HG03135 (cell line): Measurements from ENCODE around the gene SPDYE3.
A peak's percentile ranks its signal among the peaks of the same experiment; 100 is the strongest.
"Not testable (repeated sequence)": the region's sequence is repeated elsewhere in the genome, so short reads cannot be mapped to it uniquely, and the experiment has no call there.

Experiments
- ATAC-seq: cut with Tn5 transposase; IDR thresholded peaks from one replicate; pipeline ENCODE4 v1.9.1; 2021; ENCODE audit warnings: mild to moderate bottlenecking, moderate library complexity; ENCODE audit not compliant: unreplicated experiment

SPDYE3 gene

GRCh38 chr7:100307402-100307801, at the start of gene SPDYE3:
SPDYE3 (plus strand) TSS chr7:100307702; CDS start chr7:100307886, 184 bp downstream.
- not testable (repeated sequence) for ATAC-seq

- not testable (repeated sequence) for ATAC-seq
These were observed 47.5 kb upstream of the SPDYE3 start for GRCh38 chr7:100259984-100260383.

GRCh38 chr7:100262896-100263295, 44.6 kb upstream of the SPDYE3 start:
- not testable (repeated sequence) for ATAC-seq

GRCh38 chr7:100264223-100264622, 43.3 kb upstream of the SPDYE3 start:
- not testable (repeated sequence) for ATAC-seq

- ATAC-seq, result not testable (repeated sequence)
These were observed 42.8 kb upstream of the SPDYE3 start for GRCh38 chr7:100264669-100265165.

- ATAC-seq, result not testable (repeated sequence)
These were observed 41.7 kb upstream of the SPDYE3 start for GRCh38 chr7:100265851-100266250.

- ATAC-seq, result no peak
These were observed 40.7 kb upstream of the SPDYE3 start for GRCh38 chr7:100266576-100267354.

- no peak for ATAC-seq
These were observed 39.9 kb upstream of the SPDYE3 start for GRCh38 chr7:100267648-100268047.

- not testable (repeated sequence) for ATAC-seq
These were observed 38.6 kb upstream of the SPDYE3 start for GRCh38 chr7:100268882-100269281.

- ATAC-seq, result not testable (repeated sequence)
These were observed 38.0 kb upstream of the SPDYE3 start for GRCh38 chr7:100269306-100270045.

GRCh38 chr7:100270046-100270918, 37.2 kb upstream of the SPDYE3 start:
- not testable (repeated sequence) for ATAC-seq

GRCh38 chr7:100270941-100271593, 36.4 kb upstream of the SPDYE3 start:
- not testable (repeated sequence) for ATAC-seq

- ATAC-seq, result peak; percentile 87
These were observed 35.6 kb upstream of the SPDYE3 start for GRCh38 chr7:100271716-100272537.

GRCh38 chr7:100272538-100272902, 35.0 kb upstream of the SPDYE3 start:
- ATAC-seq, result peak; percentile 6

GRCh38 chr7:100275120-100275519, 32.4 kb upstream of the SPDYE3 start:
- ATAC-seq, result no peak

- ATAC-seq, result not testable (repeated sequence)
These were observed 31.4 kb upstream of the SPDYE3 start for GRCh38 chr7:100276126-100276525.

GRCh38 chr7:100282069-100282608, 25.4 kb upstream of the SPDYE3 start:
- ATAC-seq, result not testable (repeated sequence)

- not testable (repeated sequence) for ATAC-seq
These were observed 24.4 kb upstream of the SPDYE3 start for GRCh38 chr7:100283147-100283546.
